ENCODE data around the gene PLGRKT.
"Not testable (repeated sequence)": the region's sequence is repeated elsewhere in the genome, so short reads cannot be mapped to it uniquely, and the experiment has no call there.

Gene PLGRKT

GRCh38 chr9:5437254-5438216 lies at the start of gene PLGRKT:
TSS of gene PLGRKT (minus strand) at chr9:5437925. CDS start at chr9:5431977, 5,948 bp downstream.
- DNase-seq: peak; percentile 98

DNA sequence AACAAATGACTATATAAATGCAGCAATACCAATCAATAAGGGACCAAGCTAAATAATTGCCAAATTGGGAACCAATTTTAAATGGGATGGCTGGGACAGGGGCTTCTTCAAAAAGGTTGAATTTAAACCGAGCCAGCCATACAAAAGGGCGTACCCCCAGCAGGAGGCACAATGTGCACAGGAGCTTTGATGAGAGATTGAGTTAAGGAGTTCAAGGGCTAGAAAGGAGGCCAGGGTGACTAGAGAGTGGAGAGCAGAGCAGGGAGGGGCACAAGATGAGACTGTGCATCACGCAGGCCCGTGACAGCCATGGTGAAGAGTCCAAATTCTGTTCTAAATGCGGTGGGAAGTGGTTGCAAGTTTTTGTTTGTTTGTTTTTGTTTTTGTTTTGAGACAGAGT lies 49.3 kb upstream of the PLGRKT start:
- DNase-seq: no peak

GRCh38 chr9:5485378-5486085 lies 47.8 kb upstream of the PLGRKT start:
- no peak for DNase-seq

DNA sequence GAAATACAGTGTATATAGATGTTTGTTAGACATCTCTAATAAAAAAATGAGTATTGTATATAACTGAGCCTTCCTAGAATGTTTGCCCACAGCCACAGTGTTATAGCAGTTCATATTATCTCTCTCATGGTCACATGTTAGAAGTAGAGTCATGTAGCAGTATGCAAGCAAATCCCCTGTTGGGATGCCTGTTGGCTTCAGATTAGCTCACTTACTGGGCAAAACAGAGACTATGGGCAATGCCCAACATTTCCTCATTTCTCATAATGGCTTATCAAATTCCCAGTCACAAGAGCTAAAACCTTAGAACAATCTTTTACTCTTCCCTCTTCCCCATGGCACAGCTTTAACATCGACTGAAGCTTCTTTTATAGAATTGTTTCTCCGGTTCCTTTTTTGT lies 45.6 kb upstream of the PLGRKT start:
- DNase-seq: no peak

DNA sequence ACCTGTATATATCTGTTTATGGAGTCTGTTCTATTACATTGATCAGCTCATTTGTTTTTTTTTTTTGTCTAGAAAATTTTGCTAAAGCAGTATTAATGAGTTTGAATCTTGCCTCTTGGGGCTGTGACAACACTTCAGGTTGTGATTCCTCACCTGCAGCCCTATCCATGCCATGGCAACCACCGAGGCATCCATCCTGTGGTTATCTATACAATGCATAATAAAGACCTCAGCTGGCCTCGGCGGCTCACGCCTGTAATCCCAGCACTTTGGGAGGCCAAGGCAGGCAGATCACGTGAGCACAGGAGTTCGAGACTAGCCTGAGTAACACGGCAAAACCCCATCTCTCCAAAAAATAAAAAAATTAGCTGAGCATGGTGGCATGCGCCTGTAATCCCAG lies 44.5 kb upstream of the PLGRKT start:
- no peak for DNase-seq

DNA sequence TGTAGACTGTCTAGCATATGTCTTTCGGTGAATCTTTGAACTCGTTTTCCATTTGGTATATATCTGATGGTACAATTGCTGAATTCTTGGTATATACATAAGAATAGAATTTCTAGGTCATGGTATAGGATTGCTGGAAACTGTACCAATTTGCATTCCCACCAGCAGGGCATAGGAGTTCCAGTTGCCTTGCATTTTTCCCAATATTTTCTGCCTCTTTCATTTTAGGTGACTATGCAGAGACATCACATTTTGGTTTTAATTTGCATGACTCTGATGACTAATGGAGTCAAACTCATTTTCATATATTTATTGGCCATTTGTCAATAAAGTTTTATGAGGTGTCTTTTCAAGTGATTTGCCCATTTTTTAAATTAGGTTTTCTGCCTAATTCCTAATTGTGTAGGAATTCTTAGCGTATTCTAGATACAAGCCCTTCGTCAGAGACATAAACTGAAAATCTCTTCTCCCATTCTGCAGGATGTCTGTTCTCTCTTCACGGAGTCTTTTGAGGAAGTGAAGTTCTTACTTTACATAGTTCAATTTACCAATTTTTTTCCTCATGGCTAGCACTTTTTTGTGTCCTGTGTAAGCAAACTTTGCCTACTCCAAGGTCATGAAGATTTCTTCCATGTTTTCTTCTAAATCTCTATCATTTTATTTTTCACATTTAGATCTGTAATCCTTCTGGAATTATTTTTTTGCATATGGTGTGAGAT lies 43.8 kb upstream of the PLGRKT start:
- no peak for DNase-seq

DNA sequence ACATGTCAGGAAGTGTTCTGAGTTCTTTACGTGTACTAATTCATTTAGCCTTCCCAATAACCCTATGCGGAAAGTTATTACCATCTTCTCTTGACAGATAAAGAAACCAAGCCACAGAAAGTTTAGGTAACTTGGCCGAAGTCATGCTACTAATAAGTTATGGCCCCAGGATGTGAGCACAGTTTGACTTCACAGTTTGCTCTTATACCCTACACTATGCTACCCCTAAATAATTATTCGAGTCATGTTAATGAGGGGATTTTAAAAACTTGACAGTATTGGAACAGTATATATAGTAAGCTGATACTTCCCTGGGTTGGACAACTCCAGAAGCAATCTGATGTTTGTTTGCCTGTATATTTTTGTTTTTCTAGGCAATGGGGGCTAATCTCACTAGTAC lies 43.2 kb upstream of the PLGRKT start:
- no peak for DNase-seq

DNA sequence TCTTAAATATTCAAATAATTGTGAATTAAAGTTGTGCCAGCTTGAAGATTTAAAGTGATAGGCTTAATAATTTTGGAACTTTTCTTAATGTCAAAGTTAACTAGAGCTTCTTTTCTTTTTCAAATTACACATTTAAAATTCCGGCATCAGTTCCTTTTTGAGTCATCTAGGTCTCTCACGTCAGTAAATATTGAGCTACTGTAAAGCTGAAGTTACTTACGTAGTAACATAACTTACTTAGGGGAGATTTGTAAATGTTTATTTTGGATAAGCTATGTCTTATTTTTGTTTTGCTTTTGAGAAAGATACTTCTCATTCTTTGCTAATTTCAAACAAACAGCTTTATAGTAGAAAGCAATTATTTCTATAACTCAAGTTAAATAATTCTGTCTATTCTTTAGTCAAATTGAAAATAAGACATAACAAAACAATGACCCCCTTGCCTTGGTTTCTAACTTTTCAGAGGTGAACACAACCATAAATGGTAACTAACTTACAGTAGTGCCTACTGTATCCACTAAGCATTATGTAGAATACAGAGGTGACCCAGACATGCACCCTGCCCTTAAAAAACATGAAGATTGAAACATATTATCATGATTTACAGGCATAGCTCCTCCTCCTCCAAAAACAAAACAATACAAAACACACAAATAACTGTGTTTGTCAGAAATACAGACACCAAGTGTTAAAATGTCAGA lies 42.4 kb upstream of the PLGRKT start:
- no peak for DNase-seq

GRCh38 chr9:5478206-5478605 lies 40.5 kb upstream of the PLGRKT start:
- no peak for DNase-seq

GRCh38 chr9:5475611-5476010 lies 37.9 kb upstream of the PLGRKT start:
- DNase-seq: not testable (repeated sequence)

DNA sequence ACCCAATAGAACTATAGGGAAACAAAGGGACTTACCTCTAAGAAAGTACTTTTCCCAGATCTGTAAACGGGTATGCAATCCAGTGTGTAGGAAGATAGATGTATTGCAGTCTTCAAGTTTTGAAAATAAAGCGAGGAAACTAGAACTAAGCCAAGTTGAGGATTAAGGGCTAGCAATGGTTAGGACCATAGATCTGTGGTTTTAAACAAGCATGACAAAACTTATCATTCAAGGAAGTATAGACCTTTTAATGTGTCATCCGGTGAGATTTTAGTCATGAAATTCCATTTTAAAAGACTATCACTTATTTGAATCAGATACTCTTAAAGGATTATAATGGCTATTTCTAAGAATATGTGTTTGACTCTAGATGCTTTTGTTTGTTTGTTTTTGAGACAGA lies 33.1 kb upstream of the PLGRKT start:
- DNase-seq: no peak

DNA sequence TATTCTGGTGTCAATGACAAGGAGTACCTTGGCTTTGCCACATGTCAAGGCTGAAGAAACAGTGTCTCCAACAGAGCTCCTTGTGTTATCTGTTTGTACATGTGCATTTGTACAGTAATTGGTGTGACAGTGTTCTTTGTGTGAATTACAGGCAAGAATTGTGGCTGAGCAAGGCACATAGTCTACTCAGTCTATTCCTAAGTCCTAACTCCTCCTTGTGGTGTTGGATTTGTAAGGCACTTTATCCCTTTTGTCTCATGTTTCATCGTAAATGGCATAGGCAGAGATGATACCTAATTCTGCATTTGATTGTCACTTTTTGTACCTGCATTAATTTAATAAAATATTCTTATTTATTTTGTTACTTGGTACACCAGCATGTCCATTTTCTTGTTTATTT lies 32.4 kb upstream of the PLGRKT start:
- DNase-seq: no peak

DNA sequence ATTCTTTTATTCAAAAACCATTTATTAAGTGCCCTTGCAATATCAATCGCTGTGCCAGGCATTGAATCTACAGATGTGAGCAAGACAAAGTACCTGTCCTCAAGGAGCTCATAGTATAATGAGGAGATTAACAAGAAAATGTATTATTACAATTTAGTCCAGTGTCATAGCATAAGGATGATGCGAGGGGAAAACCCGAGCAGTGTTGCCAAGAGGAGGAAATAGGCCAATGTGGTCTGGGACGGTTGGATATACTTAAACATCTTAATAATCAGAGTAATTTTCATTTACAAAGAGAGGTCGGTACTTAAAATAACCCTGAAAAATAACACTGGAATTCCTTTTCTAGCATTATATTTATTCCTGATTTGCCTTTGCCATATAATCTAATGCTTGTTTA lies 31.1 kb upstream of the PLGRKT start:
- no peak for DNase-seq

DNA sequence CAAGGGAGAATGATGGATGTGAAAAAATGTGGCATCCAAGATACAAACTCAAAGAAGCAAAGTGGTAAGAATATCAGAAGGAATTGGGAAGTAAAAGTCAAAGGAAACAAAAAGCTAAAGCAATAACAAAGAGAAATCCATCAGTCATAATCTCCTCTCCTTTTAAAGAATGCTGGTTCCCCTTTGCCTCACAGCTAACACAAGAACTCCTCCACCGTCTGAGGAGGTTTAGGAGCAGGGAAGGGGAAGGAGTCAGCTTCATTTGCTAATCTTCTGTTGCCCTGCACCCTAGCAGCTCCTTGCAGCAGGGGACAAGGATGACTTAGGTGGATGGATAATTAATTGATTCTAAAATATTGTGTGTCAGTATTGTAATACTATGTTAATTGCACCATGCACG lies 29.0 kb upstream of the PLGRKT start:
- DNase-seq: no peak

DNA sequence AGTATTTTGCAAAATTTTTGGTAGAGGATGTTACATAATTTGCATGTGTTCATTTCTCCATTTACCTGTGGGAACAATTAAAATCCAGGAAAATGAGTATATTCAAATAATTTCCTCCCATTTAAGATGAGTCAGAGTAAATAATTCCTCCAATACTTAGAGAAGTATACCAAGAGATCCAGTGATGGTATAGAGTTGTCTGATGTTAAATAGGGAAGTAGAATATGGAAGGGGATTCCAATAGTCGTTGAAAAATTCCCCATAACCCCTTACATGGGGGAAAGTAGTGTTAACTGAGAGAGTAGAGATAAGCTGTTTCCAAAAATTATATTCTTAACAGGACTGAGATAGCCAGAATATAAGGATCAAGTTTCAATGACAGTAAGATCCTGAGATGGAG lies 28.3 kb upstream of the PLGRKT start:
- DNase-seq: no peak

GRCh38 chr9:5464831-5465330 lies 27.2 kb upstream of the PLGRKT start:
- not testable (repeated sequence) for DNase-seq

GRCh38 chr9:5460157-5460556 lies 22.4 kb upstream of the PLGRKT start:
- no peak for DNase-seq

- DNase-seq: no peak
Measured at GRCh38 chr9:5459289-5459829, 21.6 kb upstream of the PLGRKT start.

- no peak for DNase-seq
Measured at GRCh38 chr9:5455181-5455580, 17.5 kb upstream of the PLGRKT start.

DNA sequence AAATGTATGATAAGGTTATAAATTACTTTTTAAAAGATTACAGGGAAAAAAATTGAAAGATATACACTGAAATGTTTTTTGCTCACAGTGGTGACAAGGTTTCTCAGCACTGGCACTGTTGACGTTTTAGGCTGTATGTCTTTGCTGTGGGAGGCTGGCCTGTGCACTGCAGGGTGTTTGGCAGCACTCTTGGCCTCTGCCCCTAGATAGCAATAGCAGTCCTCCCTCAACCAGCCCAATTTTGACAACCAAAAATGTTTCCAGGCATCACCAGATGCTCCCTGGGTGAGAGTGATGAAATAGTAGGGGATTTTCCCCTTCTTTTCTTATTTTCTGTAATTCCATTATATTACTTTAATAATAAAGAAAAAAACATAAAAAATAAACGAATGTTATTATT lies 15.9 kb upstream of the PLGRKT start:
- no peak for DNase-seq

DNA sequence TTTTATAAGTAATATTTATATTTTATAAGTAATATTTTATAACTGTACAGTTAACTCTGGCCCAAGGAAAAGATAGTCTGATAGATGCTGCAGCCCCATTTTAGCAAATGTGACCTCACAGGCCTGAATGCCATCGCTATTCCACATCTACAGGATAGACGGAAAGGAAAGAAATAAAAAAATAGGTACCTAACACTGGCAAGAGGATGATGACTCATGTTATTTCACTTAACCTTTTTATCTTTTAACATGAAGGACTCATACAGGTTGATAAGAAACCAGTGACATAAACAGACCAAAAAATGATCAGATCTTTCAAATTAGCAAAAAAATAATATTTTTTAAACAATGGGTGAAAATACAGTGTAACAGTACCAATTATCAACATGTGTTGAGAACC lies 15.3 kb upstream of the PLGRKT start:
- no peak for DNase-seq

- DNase-seq: no peak
Measured at GRCh38 chr9:5452286-5452609, 14.5 kb upstream of the PLGRKT start.

Data from islet precursor cell (in vitro differentiated cells).